IPS DF 4.7 (cell line): ENCODE measurements around the gene UTRN.

ENCODE experiments used
- DNase-seq: peaks from one replicate; pipeline ENCODE4 v3.0.0-alpha.2; 2013; ENCODE audit warnings: low spot score; ENCODE audit errors: extremely low read depth

The UTRN gene

DNA sequence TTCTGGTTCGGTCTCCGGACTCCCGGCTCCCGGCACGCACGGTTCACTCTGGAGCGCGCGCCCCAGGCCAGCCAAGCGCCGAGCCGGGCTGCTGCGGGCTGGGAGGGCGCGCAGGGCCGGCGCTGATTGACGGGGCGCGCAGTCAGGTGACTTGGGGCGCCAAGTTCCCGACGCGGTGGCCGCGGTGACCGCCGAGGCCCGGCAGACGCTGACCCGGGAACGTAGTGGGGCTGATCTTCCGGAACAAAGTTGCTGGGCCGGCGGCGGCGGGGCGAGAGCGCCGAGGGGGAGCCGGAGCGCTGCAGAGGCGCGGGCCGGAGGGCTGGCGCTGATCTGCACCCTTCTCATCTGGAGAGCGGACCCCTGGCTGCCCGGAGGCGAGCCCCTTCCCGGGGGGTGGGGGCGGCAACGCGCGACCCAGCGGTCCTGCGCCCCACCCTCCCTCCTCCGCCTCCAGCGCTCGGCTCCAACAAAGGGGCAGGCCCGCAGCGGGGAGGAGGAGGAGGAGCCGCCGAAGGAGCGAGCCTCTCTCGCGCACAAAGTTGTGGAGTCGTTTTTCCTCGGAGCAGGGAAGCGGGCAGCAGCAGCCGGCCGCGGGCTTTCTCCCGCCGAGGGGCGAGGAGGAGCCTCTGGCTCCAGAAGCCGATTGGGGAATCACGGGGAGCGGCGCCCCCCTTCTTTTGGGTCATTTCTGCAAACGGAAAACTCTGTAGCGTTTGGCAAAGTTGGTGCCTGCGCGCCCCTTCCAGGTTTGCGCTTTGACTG is at the start of gene UTRN:
UTRN (plus strand) TSS at position 553 of the 765 bp plus-strand sequence. CDS start 6,494 bp downstream, outside the sequence.
- no peak for DNase-seq

- DNase-seq = no peak
Measured at GRCh38 chr6:144244688-144245087, 40.4 kb upstream of the UTRN start.

DNA sequence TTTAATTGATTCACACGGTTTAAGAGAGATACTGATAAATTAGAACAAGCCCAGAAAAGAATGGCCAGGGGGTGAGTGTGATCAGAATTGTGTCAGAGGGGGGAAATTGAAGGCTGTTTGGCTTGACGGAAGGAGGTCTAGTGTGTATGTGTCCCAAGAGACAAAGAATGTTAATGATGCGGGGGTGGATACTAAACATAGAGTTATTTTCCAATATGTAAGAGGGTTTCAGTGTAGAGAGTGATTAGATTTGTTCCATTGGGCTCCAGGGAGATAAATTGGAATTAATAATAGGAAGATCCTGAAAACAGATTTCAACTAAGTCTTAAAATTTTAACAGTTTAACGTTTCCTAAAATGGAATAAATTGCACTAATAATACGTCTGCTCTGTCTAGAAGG is 38.1 kb upstream of the UTRN start:
- DNase-seq = no peak

DNA sequence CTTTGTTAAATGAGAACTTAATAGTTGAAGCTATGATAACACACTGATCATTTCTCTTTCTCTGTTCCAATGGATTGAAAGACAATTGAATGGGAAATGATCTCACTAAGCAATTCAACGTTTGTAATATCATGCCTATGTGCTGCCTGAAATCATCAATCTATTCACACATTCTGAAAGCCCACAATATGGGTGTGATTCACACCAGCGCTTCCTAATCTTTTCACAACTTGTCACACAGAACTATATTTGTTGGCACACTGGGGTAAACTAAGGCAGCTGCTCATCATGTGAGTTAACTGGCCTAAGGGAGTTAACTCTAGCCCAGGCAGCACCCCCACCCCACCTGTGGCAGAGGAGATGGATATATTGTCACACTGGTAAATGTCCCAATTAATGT is 37.1 kb upstream of the UTRN start:
- DNase-seq = no peak

- no peak for DNase-seq
Measured at GRCh38 chr6:144248476-144249301, 36.4 kb upstream of the UTRN start.

DNA sequence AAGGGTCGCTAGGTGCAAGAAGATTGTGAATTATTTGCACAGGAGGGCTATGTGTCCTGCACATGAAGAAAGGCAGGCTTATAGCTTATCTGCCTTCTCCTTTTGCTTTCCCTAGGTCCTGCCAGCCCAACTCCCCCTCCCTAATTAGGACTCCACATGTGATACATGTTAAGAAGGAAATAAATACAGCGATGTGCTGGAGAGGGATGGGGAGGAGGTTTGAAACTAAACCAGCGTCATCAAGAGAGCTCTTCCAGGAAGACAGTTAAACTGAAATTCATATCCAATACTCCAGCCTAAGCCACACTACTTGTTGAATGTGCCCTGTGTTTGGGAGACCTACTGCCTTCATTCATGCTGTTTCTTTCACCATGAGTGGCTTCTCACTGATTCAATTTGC is 34.9 kb upstream of the UTRN start:
- DNase-seq = no peak

- DNase-seq = no peak
Measured at GRCh38 chr6:144252259-144252658, 32.9 kb upstream of the UTRN start.

DNA sequence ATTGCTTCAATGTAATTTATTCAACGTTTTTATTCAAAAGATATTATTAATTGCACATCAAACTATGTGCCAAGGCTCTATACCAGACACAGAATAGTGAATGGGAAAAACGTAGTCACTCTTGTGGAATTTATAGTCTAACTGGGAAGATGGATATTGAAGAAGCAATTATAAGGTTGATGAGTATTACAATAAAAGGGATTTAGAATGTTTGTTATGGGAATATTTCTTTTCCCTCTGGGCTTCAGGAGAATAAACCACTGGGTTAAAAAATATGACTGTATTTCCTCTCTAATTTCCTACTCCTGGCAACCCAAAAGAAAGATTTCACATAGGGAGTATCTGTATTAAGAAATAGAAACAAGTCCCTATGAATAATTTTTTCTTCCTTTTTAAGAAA is 25.1 kb upstream of the UTRN start:
- no peak for DNase-seq

- DNase-seq = no peak
Measured at GRCh38 chr6:144262470-144263369, 22.4 kb upstream of the UTRN start.

GRCh38 chr6:144263786-144264185 is 21.3 kb upstream of the UTRN start:
- DNase-seq = no peak

- DNase-seq = no peak
Measured at GRCh38 chr6:144264270-144265060, 20.7 kb upstream of the UTRN start.

- DNase-seq = no peak
Measured at GRCh38 chr6:144265061-144265357, 20.1 kb upstream of the UTRN start.

DNA sequence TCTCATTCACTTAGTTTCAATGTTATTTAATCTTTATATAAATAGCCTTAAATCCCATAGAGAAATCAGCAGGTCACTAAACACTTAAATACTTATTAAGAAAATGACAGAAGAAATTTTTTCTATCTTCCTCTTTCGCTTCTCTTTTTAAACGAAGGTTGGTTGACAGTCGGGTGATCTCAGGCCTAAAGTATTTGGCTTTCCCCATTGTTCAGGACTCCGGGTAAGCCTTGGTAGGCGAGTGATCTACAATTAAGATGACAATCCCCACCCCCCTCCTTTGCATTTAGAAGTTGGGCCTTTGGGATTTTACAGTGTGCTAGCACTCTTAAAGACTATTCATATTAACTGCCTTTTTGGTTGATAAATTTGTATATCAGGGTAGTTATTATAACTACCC is 19.7 kb upstream of the UTRN start:
- DNase-seq = no peak

DNA sequence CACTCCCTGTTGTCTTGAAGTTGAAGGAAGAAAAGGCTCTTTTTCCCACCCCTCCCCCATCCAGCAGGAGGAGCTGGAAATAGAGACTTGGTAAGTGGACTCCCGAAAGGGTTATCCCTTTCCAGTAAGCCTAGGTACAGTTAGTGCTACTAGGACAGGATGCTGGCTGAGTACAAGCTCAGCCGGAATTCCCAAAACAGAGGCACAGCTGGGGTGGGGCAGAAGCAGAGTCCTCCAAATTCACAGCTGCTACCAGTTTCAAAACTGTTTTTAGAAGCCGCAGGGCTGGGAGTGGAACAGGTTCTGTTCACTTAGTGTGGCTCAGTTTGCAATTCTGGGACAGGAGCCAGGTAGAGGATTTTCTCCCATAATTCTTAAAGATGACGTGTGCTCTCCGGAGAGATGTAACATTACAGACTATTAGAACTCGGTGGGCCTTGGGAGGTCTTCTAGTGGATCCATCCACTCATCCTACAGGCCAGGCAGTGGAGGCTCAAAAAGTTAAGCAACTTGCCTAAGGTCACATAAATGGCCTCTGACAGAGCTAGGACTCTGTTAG is 19.0 kb upstream of the UTRN start:
- DNase-seq = peak; percentile 87

DNA sequence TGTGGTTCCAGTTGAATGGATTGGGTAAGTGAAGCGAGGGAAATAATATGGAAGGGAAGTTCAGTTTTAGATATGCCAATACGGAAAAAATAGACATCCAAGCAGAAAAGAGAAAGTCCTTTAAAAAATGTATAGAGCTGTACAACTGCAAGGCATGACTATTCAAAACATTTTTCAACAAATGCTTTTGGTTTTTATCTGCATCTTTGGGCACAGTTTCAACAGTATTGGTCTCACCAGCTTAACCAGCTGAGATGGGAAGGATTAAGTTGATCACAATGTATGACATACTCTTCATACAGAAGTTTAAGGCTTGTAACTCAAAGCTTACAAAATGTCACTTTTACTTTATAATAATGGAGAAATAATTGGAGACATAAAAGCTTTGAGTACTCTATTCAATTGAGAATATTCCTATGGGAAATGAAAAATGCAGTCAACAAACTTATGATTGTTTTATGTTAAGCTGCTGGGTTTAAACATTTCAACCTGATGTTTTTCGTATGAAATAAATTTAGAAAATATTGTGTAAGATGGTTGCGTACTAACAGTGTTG is 16.3 kb upstream of the UTRN start:
- DNase-seq = no peak

DNA sequence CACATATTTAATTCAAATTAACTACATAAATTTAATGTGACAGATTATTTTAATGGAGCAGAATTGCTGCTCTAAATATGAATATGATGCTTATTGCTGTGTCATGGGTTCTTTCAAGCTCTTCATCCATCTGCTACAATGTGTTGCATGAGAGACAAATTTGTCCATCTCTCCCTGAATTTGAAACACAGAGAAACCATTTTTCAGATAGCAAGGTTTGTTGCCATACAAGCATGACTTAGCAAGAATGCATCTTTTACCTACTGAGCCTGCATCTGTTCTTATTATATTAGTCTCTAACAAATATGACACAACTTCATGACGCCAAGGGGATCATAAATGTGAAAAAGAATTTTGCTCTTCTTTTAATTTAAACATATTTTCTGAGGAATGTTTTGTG is 8.0 kb upstream of the UTRN start:
- DNase-seq = no peak

DNA sequence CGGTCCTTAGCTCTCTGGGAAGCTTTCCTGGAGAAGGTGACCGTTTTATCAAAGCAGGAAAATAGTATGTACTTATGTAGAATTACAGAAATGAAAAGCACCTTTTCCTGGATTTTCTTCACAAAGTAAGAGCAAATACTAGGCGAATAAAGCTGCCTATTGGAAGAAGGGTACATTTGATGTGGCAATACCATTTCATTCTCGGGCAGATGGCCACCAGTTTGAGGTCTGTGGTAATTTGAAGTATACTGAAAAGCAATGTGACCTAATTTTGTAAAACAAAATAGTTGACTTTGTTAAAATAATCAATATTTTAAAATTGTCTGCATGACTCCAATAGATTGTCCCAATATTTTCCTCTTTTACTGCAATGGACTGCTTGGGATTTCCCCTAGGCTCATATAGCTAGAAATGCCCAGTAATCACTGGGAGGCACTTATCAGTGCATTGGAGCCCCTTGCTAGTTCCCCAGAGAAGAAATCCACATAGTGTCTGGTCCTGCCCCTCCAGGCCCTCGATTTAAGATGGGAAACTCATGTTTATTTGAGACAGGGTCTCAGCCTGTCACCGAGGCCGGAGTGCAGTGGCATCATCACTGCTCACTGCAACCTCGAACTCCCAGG is 7.4 kb upstream of the UTRN start:
- DNase-seq = no peak

GRCh38 chr6:144278659-144279314 is 6.3 kb upstream of the UTRN start:
- no peak for DNase-seq

DNA sequence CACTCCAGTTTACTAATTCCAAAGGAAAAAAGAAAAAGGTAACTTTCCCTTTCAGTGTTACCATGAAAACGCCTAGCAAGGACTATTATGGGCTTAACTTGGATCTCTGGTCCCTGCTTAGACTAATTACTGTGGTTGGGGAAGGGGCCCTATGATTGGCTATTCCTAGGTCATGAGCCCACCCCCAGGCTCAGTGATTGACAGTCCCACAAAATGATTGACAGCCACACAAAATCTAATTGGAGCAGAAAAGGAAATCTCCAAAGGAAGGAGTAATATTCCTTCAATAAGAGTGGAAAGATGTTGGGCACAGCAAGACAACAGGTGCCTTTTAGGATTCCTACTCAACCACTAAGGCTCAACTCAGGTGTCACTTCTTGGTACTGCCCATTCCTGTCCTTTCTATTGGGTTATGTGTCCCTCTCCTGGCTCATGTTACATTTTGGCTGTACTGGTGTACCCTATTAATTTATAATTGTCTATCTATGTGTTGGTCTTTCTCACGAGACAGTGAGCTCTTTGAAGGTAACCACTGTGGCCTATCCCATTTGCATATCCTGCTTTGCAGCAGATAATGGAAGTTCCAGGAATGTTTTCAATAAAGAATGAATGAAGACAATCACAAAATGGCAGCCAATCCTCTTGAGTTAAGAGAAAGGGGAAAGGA is 5.5 kb upstream of the UTRN start:
- DNase-seq = no peak
